Measurements from ENCODE around the gene ADAMTS2. TPM values are rescaled to one million over a fixed set of nuclear protein-coding genes. Genes with fewer than 3 reads are reported as not detected.

The ADAMTS2 gene
- total and polyA plus RNA-seq, 2 experiments from 2014 or later, result 1.6 to 8.1 TPM

GRCh38 chr5:179124273-179124852, 220.9 kb downstream of the ADAMTS2 start:
- TF ChIP-seq JUNB (IDR thresholded peaks at IDR 0.05; ENCODE audit: unreplicated experiment), result no peak
- no peak for TF ChIP-seq ZNF331 (CRISPR knock-in tag; IDR thresholded peaks at IDR 0.05; ENCODE audit: low read depth)
- TF ChIP-seq NANOG (IDR thresholded peaks at IDR 0.05; ENCODE audit: borderline replicate concordance), result no peak
- TF ChIP-seq, protein P1, sequence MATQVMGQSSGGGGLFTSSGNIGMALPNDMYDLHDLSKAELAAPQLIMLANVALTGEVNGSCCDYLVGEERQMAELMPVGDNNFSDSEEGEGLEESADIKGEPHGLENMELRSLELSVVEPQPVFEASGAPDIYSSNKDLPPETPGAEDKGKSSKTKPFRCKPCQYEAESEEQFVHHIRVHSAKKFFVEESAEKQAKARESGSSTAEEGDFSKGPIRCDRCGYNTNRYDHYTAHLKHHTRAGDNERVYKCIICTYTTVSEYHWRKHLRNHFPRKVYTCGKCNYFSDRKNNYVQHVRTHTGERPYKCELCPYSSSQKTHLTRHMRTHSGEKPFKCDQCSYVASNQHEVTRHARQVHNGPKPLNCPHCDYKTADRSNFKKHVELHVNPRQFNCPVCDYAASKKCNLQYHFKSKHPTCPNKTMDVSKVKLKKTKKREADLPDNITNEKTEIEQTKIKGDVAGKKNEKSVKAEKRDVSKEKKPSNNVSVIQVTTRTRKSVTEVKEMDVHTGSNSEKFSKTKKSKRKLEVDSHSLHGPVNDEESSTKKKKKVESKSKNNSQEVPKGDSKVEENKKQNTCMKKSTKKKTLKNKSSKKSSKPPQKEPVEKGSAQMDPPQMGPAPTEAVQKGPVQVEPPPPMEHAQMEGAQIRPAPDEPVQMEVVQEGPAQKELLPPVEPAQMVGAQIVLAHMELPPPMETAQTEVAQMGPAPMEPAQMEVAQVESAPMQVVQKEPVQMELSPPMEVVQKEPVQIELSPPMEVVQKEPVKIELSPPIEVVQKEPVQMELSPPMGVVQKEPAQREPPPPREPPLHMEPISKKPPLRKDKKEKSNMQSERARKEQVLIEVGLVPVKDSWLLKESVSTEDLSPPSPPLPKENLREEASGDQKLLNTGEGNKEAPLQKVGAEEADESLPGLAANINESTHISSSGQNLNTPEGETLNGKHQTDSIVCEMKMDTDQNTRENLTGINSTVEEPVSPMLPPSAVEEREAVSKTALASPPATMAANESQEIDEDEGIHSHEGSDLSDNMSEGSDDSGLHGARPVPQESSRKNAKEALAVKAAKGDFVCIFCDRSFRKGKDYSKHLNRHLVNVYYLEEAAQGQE (IDR thresholded peaks at IDR 0.05; ENCODE audit: unreplicated experiment), result no peak
- TF ChIP-seq CTCF (conservative IDR thresholded peaks at IDR 0.05; ENCODE audit: low read depth in 2 of 2), result no peak
- no peaks in the 10 kb centered on the region for H4K20me1 ChIP-seq (replicated peaks; ENCODE audit: insufficient read depth)
- H3K9me2 ChIP-seq (ENCODE audit: insufficient read depth), result no peaks in the 10 kb centered on the region
- DNase-seq (ENCODE audit: low spot score), result no peak
- H3K4me3 Mint-ChIP-seq, result no peak overlapping the region
- H3K36me3 ChIP-seq (ENCODE audit: insufficient read depth), result no peaks in the 10 kb centered on the region
- no peak overlapping the region for H3K27ac ChIP-seq (ENCODE audit: low read depth)
- H3K27ac Mint-ChIP-seq, result no peak overlapping the region
- no peaks in the 10 kb centered on the region; the same call in 2 of the 3 replicates for H3K4me1 Mint-ChIP-seq
- no peak for ATAC-seq
- H3K4me2 ChIP-seq, result no peak overlapping the region
- peaks cover 7% of the 10 kb centered on the region for H3K27me3 Mint-ChIP-seq (ENCODE audit: insufficient read depth, low read depth, poor library complexity)
- no peaks in the 10 kb centered on the region for H3F3A ChIP-seq (replicated peaks; ENCODE audit: low read depth)
- H3K9me3 Mint-ChIP-seq, result peaks cover 74% of the 10 kb centered on the region
- H2AFZ ChIP-seq, result no peak overlapping the region
- H3K4me1 ChIP-seq (ENCODE audit: insufficient read depth), result no peaks in the 10 kb centered on the region
- peaks cover 23% of the 10 kb centered on the region for H3K36me3 Mint-ChIP-seq (ENCODE audit: low read depth)
- no peaks in the 10 kb centered on the region for H3K27me3 ChIP-seq (ENCODE audit: insufficient read depth)
- no peak overlapping the region for H3K4me3 ChIP-seq
- H3K79me2 ChIP-seq (replicated peaks; ENCODE audit: insufficient read depth), result no peaks in the 10 kb centered on the region

DNA sequence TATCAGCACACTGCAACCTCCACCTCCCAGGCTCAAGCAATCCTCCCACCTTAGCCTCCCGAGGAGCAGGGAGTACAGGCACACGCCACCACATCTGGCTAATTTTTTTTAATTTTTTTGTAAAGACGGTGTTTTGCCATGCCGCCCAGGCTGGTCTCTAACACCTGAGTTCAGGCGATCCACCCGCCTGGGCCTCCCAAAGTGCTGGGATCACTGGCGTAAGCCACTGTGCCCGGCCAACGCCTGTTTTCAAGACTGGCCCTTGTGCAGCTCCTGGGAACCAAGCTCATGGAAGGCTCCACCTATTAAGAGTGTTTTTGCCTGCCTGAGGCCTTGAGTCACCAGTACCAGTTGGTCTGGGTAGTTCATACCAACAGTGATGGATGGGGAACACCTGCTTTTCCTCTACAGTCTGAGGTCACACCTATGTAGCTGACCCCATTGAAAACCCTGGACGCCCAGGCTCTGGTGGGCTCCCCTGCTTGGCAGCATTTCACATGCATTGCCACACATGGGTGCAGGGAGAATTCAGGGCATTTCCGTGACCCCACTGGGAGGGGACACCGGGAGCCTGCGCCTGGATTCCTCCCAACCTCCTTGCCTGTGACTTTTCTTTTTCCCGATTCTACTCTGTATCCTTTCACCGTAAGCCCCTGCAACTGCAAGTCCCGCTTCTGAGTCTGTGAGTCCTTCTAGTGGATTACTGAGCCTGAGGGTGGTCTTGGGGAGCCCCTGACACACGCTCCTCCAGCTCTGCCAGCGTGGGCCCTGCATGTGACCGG, 221.6 kb downstream of the ADAMTS2 start:
- Mint-ChIP-seq H3K36me3 (ENCODE audit: low read depth) (peaks cover 24% of the 10 kb centered on the region), H3K4me1 (no peaks in the 10 kb centered on the region; the same call in 2 of the 3 replicates), H3K27ac (no peak overlapping the region), H3K9me3 (peaks cover 76% of the 10 kb centered on the region), H3K27me3 (ENCODE audit: insufficient read depth, low read depth, poor library complexity) (peaks cover 7% of the 10 kb centered on the region), H3K4me3 (no peak overlapping the region)
- Histone ChIP-seq H4K20me1 (replicated peaks; ENCODE audit: insufficient read depth) (no peaks in the 10 kb centered on the region), H3K9me2 (ENCODE audit: insufficient read depth) (no peaks in the 10 kb centered on the region), H3K27ac (ENCODE audit: low read depth) (no peak overlapping the region), H2AFZ (no peak overlapping the region), H3K79me2 (replicated peaks; ENCODE audit: insufficient read depth) (no peaks in the 10 kb centered on the region), H3K36me3 (ENCODE audit: insufficient read depth) (no peaks in the 10 kb centered on the region), H3K4me3 (no peak overlapping the region), H3K27me3 (ENCODE audit: insufficient read depth) (no peaks in the 10 kb centered on the region), H3K4me1 (ENCODE audit: insufficient read depth) (no peaks in the 10 kb centered on the region), H3F3A (replicated peaks; ENCODE audit: low read depth) (no peaks in the 10 kb centered on the region), H3K4me2 (no peak overlapping the region)
- DNase-seq (ENCODE audit: low spot score), result no peak
- ATAC-seq, result no peak
- TF ChIP-seq EZH2 (IDR thresholded peaks at IDR 0.05; ENCODE audit: low read depth, unreplicated experiment) (no peak), ZNF462 (CRISPR knock-in tag; IDR thresholded peaks at IDR 0.05) (no peak), ZNF331 (CRISPR knock-in tag; IDR thresholded peaks at IDR 0.05; ENCODE audit: low read depth) (no peak), POLR2AphosphoS5 (IDR thresholded peaks at IDR 0.05; ENCODE audit: low read depth) (no peak), EZH2phosphoT487 (IDR thresholded peaks at IDR 0.05; ENCODE audit: unreplicated experiment) (no peak)

Measured in GM23338 (cell line).